Lower lobe of right lung (tissue), 2 donors: Measurements from ENCODE around the gene C10orf105. TPM values are rescaled to one million over a fixed set of nuclear protein-coding genes. Genes with fewer than 3 reads are reported as not detected.
A peak's percentile ranks its signal among the peaks of the same experiment; 100 is the strongest.

Source experiments
- ATAC-seq, 2 donors: fragments of 200-7000 bp; cut with Tn5 transposase; one replicate each; pipeline ENCODE4 v1.9.1; 2020 to 2022; ENCODE audit warnings: mild to moderate bottlenecking in 2 of 2, moderate library complexity in 2 of 2
- DNase-seq: peaks from one replicate; pipeline ENCODE4 v3.0.0-alpha.2; 2020
- H3K27ac ChIP-seq: fragments of 200-600 bp; one replicate; pipeline ENCODE4 v1.8.0; 2022
- H3K27me3 ChIP-seq: fragments of 200-600 bp; one replicate; pipeline ENCODE4 v1.8.0; 2022; ENCODE audit warnings: low read depth
- H3K36me3 ChIP-seq: fragments of 200-600 bp; one replicate; pipeline ENCODE4 v1.8.0; 2022; ENCODE audit warnings: mild to moderate bottlenecking
- H3K4me1 ChIP-seq: fragments of 200-600 bp; one replicate; pipeline ENCODE4 v1.8.0; 2022
- H3K4me3 ChIP-seq: fragments of 200-600 bp; one replicate; pipeline ENCODE4 v1.8.0; 2022; ENCODE audit warnings: mild to moderate bottlenecking
- H3K9me3 ChIP-seq: fragments of 200-600 bp; one replicate; pipeline ENCODE4 v1.8.0; 2022
- CTCF ChIP-seq: fragments of 200-600 bp; IDR thresholded peaks from one replicate; pipeline ENCODE4 v1.8.0; 2022; ENCODE audit warnings: antibody characterized with exemption, mild to moderate bottlenecking
- intact Hi-C: fragments of 100-400 bp; cut with DNase I; formaldehyde crosslinking; loops from one replicate; pipeline ENCODE4 v1.11.0; 2022
- total RNA-seq: library from RNA; stranded (reverse); fragmentation: NEBNext Ultra II Directional; extraction: Animal tissue kit (Norgen Biotek cat#: 25700); gene quantifications from one replicate; pipeline ENCODE4 v1.2.1, GENCODE V29; 2021
- donor health status: DM: no; HTN: yes; CAD: no; lungs with severe emphysema.

C10orf105 gene
- total RNA-seq, 1 donor from 2014 or later = 0.32 TPM

GRCh38 chr10:71696628-71697326 lies 22.8 kb downstream of the C10orf105 start:
- ATAC-seq (peak; percentile 57 to 80), DNase-seq (peak; percentile 76)
- intact Hi-C loops = no loop called here
- peak; percentile 86 for TF ChIP-seq CTCF
- H3K27ac ChIP-seq = no peak overlapping the region
- no peaks in the 10 kb centered on the region for H3K36me3 ChIP-seq
- peaks cover 45% of the 10 kb centered on the region for H3K4me1 ChIP-seq
- H3K27me3 ChIP-seq = no peaks in the 10 kb centered on the region
- H3K4me3 ChIP-seq = no peak overlapping the region
- H3K9me3 ChIP-seq = no peaks in the 10 kb centered on the region

DNA sequence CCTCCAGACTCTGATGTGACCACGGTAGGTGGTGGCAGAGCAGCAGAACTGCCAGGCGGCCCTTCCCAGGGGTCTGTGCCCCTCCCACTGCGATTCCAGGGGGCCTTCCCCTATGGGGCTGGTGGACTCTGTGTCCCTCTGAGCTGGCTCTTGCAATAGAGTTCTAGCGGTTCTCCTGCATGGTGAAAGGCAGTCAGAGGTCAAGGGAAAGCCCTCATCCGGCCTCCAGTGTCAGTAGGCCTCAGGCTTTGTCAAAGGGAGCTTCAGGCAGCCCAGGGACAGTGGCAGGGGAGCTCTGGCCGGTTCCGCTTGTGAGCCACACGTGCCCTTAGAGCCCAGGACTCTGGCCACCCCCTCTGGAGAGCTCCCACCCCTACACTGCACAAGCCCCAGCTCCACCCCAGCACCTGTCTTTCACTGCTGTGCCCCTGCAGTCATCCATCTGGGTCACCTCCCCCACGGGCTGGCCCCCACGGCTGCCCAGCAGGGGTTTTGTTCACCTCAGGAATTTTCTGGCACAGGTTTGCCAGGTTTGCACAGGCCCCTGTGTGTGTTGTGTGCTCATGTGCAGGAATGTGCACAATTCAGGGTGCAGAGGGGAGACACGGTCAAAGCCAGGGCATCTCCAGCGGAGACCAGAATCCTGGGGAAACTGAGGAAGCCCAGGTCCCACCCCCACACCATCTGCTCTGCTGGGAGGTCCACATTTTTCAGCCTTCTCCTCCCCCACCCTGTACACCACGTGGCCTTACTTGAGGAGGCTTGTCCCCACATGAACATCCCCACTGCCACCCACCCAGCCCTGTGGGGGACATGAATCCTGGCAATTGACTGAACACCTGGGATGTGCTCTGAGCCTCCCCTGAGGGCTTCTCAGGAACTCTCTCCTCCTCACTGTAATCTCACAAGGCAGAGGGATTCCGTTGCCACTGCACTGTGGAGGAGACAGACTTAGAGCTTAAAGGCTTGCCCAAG lies 23.8 kb downstream of the C10orf105 start:
- intact Hi-C loops = no loop called here
- H3K9me3 ChIP-seq = no peaks in the 10 kb centered on the region
- peak; percentile 62 for DNase-seq
- H3K4me3 ChIP-seq = no peak overlapping the region
- H3K36me3 ChIP-seq = no peaks in the 10 kb centered on the region
- TF ChIP-seq CTCF = no peak
- H3K27me3 ChIP-seq = no peaks in the 10 kb centered on the region
- peak overlapping the region; percentile 75 for H3K27ac ChIP-seq
- peaks cover 45% of the 10 kb centered on the region for H3K4me1 ChIP-seq
- ATAC-seq = peak; percentile 63 to 65

DNA sequence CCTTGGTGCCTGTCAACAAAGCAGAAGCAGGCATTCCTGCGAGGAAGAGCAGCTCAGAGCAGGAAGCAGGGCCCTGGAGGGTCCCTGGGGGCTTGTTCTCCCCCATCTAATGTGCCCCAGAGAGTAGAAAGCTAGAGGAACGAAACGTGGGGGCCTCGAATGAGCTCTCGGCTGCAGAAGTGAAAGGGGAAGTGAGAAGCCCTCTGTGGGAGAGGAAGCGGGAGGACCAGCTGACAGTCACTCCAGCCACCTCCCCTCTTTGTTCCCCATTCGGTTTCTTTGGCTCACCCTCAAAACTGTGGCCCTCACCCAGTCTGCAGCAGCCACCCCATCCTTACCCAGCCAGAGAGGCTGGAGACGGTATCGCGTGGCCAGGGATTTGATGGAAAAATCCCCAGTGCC lies 25.0 kb downstream of the C10orf105 start:
- Histone ChIP-seq H3K4me3 (no peak overlapping the region), H3K27me3 (no peaks in the 10 kb centered on the region), H3K27ac (peak overlapping the region; percentile 75), H3K9me3 (no peaks in the 10 kb centered on the region), H3K36me3 (no peaks in the 10 kb centered on the region), H3K4me1 (peaks cover 45% of the 10 kb centered on the region)
- peak; percentile 72 for DNase-seq
- intact Hi-C loops = no loop called here
- peak; percentile 78 to 84 for ATAC-seq
- TF ChIP-seq CTCF = no peak

DNA sequence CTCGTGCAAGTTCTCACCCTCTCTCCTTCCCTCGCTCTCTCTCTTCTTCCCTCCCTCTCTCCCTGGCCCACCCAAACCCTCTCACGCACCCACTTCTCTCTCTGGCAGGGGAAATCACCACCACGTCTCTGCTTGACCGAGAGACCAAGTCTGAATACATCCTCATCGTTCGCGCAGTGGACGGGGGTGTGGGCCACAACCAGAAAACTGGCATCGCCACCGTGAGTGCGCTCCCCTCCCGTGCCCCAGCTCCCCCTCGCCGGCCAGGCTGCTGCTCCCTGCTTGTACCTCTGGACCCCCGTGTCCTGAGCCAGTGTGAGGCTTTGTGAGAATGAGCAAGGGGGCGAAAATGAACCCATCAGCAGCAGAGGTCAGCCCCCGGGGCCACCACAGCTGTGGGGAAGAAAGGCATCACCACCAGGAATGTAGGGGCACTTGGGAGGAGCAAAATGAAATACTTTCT lies 25.5 kb downstream of the C10orf105 start:
- no peaks in the 10 kb centered on the region for H3K36me3 ChIP-seq
- peak overlapping the region; percentile 75 for H3K27ac ChIP-seq
- no peaks in the 10 kb centered on the region for H3K27me3 ChIP-seq
- peaks cover 45% of the 10 kb centered on the region for H3K4me1 ChIP-seq
- no peak for TF ChIP-seq CTCF
- no peaks in the 10 kb centered on the region for H3K9me3 ChIP-seq
- no peak overlapping the region for H3K4me3 ChIP-seq
- intact Hi-C loops = no loop called here
- ATAC-seq (no peak), DNase-seq (no peak)

DNA sequence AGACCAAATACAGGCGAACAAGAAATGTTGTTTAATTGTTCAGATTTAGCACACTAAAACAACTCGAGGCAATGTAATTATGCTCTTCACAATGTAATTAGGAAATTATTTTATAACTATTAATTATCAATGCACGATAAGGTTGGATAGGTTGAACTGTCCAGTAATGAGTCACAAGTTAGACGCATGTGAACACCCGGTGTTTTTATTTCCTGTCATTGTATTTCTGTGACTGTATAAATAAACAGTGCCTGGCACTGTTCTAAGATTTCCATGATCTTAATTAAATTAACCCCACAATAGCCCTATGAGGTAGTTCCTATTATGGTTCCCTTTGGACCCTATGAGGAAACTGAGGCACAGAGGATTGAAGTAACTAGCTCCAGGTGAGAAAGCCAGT lies 26.2 kb downstream of the C10orf105 start:
- Histone ChIP-seq H3K27me3 (no peaks in the 10 kb centered on the region), H3K36me3 (no peaks in the 10 kb centered on the region), H3K27ac (peak overlapping the region; percentile 75), H3K4me1 (peaks cover 45% of the 10 kb centered on the region), H3K4me3 (no peak overlapping the region), H3K9me3 (no peaks in the 10 kb centered on the region)
- no peak for TF ChIP-seq CTCF
- DNase-seq (no peak), ATAC-seq (no peak)
- intact Hi-C loops = no loop called here
